GM21390 (cell line): ENCODE measurements around the gene PPFIBP1.
"Not testable (repeated sequence)": the region's sequence is repeated elsewhere in the genome, so short reads cannot be mapped to it uniquely, and the experiment has no call there.

Experiments used
- ATAC-seq: cut with Tn5 transposase; IDR thresholded peaks from one replicate; pipeline ENCODE4 v1.9.1; 2021; ENCODE audit not compliant: unreplicated experiment

Gene PPFIBP1

GRCh38 chr12:27541031-27541719 is 17.2 kb downstream of the PPFIBP1 start:
- no peak for ATAC-seq

- ATAC-seq = no peak
Observed at GRCh38 chr12:27542628-27543027, 18.6 kb downstream of the PPFIBP1 start.

DNA sequence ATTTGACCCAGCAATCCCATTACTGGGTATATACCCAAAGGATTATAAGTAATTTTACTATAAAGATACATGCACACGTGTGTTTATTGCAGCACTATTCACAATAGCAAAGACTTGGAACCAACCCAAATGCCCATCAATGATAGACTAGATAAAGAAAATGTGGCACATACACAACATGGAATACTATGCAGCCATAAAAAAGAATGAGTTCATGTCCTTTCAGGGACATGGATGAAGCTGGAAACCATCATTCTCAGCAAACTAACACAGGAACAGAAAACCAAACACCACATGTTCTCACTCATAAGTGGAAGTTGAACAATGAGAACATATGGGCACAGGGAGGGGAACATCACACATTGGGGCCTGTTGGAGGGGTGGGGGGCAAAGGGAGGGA is 20.9 kb downstream of the PPFIBP1 start:
- not testable (repeated sequence) for ATAC-seq

DNA sequence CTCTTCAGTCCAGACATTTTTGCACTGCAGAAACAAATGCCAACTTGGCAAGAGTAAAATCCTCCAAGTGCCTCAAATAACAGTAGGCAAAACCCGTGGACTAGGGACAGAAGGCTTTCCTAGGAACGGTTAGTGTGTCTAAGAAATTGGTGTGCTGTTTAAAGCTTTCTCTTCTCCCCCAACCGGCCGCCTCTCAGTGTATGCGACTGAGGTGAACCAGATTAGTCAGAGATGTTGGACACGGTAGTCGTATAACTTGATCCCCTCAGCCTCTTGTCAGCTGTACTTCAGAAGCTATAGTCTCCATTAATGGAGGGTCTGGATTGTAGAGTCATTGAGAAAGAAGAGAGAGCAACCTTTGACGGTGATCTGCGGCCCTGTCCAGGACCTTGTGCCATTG is 21.7 kb downstream of the PPFIBP1 start:
- no peak for ATAC-seq

DNA sequence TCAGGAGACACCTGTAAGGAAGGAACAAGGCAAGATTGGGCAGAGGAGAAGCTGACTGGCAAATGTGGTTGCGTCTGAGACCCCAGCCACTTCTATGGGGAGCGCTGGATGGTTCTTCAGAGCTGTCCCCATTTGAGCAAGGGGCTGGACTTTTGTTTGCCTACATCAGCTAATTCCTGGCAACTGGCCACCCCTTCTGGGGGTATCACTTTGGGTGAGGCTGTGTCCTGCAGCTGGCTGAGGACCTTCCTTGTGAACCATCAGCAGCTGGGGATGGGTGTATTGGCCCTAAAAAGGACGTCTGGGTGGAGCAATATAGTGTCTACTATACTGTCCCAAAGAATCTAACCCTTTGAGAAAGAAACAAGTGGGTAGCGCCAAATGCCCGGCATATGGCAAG is 23.6 kb downstream of the PPFIBP1 start:
- no peak for ATAC-seq

DNA sequence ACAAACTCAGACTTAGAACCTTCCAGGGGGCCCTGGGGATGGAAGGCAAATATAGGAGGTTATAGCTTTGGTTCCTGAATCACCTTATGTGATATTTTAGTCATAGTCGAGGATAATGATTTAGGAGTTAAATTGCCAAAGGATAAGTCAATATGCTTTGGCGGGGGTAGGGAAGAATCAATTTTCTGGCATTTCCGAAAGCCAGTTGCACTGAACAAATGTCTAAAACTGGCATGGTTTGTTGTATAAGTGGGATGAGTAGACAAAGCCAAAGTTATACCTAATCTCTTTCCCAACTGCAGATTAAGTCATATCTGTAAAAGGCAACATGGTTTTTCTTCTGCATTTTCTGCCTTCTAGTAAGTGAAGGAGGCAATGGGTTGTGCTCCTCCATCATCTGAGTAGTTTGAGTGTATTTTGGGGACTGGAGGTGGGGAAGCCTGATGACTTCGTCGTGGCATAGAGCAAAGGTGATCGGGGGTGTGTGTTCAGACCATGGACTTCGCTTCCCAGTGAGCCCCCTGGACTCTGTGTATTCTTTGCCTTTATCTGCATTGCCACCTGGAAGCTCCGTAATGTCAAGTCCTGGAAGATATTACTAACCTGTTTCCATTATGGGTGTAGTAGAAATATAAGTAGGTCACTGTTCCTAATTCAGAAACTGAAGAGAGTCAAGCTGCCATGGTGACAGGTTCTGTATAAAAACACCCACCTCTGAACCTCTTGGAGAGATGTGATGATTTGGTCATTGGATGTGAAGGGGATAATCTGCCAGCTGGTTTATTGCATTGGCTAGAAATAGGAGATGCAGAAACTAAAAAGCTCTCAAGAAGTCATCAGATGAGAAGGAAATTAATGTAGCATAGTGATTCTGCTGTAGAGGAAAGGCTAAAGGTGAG is 24.5 kb downstream of the PPFIBP1 start:
- ATAC-seq = no peak

DNA sequence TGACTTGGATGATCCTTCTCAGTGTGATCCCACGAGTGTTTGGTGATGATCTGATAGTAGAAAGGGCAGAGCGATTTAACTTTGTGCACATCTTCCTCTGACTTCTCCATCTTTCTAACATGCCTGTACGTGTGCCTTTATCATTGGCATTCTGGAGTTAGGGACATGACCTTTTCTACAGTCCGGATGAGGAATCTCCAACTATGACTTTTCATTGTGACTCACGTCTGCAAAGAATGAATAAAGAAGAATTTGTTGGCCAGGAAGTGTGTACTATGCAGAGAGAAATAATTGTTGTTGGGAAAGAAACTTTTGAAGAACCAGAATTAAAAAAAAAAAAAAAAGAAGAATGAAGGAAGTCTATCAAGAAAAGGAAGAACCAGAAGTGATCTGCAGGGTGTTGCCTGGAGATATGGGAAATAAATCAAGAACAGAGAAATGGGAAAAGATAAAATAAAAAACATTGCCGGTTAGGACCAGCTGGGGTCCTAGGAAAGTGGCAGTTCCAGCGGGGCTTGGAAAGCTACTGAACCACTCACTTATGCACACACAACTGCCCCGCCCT is 25.3 kb downstream of the PPFIBP1 start:
- no peak for ATAC-seq

DNA sequence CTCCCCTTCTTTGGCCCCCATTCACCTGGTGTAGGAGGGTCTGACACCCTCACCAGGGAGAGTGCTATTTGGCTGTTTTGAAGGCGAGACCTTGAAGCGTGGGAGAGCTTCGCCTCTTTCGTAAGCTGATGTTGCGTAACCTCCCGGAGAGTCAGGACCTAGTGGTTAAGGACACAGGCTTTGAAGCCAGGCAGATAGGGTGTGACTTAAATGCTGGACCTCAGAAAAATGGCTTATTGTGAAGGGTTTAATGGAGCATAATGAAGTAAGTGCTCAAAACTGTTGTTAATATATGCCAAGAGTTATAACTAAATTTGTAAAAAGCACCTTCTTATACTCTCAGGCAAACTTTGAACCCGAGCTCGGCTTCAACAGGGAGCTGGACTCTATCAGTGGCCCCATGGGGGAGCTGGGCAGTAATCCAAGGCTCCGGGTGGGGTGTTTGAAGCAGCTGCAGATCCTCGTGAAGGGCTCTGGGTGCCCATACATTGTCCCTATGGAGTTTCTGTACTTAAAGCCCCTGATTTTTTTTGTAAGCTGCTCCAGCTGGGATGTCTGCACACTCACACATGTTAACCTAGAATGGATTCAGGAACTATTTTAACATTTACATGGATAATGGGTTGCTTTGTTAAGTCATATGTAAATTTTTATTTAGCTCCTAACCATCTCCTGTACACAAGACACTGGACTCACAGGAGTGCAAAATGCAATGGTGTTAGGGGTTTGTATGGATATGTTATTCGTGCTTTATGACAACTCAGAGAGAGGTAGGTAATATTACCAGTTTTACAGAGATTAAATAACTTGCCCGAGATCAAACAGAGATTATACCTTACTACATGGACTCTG is 26.0 kb downstream of the PPFIBP1 start:
- ATAC-seq = no peak

- ATAC-seq = no peak
Observed at GRCh38 chr12:27550653-27550975, 26.6 kb downstream of the PPFIBP1 start.

DNA sequence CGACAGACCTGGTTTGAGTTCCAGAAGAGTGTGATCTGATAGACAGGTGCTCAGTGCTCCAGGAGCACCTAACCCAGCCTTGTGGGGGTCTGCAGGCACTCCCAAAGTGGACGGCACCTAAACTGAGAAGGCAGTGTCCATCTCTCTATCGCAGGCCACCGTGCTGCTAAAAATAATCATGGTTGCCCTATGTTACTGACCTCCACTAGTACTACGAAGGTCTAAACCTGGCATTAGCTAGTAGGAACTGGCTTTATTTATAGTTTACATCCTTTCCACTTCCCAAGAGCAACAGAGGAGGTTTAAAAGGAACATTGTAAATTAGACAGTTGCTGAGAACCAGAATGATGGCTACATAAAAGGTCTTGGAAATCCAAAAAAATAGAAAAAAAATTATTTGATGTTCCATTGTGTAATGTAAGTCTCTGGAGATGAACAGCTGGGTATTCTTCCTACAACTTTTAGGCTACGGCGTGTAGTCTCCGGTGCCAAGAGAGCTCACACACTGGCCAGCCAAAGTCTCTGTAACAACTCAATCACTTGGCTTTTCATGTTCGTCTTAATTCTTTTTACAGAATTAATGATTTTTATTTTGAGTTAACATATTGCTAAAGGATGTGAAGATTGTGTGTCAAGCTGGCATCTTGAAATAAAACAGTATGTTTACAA is 27.3 kb downstream of the PPFIBP1 start:
- no peak for ATAC-seq

- ATAC-seq = no peak
Observed at GRCh38 chr12:27552235-27552634, 28.2 kb downstream of the PPFIBP1 start.

DNA sequence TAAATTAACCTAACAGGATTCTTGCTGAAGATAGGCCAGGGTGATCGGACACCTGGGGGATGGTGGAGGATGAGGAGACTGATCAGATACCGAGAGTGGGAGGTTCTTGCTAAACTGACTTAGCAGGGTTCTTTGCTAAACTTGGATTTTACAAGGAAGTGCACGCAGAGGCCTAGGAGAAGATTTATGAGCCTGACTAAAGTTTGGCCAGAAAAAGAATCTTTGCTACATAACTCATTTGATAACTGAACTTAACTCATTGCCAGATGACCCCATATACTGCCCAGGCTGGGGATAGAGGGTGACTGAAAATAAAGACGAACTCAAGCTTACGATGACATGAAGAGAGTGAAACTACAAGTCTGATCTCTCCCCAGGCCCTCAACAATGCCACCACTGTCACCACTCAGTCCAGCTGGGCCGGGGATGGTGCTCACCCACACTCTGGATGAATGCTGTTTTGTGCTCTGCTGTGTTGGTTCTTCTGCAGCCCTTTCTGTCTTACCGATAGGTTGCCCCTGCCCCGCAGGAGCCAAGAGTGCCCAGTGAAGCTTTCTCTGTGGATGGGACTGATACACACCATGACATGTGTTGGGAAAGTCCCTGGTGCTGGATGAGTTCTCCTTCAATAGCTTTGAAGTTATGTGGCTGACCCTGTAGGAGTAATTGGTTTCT is 29.0 kb downstream of the PPFIBP1 start:
- ATAC-seq = no peak

DNA sequence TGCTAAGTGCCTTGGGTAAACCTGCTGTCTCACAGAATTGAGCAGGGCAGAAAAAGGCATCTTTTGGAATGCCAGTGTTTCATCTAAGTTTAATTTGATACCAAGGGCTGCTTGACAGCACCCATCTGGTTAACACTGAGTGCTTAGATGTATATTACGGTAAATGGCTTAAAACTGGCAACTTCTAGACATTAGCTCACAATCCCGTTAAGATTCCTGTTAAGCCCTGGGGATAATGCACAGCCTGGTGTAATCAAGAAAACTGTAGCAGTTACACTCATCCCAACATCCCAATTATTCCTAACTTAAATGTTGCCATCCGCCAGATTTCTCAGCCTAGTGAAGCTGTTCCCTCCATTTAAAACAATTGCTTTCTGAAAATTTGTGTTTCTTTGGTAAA is 29.9 kb downstream of the PPFIBP1 start:
- no peak for ATAC-seq

- ATAC-seq = no peak
Observed at GRCh38 chr12:27554421-27555186, 30.6 kb downstream of the PPFIBP1 start.

GRCh38 chr12:27555361-27555760 is 31.4 kb downstream of the PPFIBP1 start:
- no peak for ATAC-seq

GRCh38 chr12:27555925-27556778 is 32.1 kb downstream of the PPFIBP1 start:
- ATAC-seq = no peak

GRCh38 chr12:27560126-27560525 is 36.1 kb downstream of the PPFIBP1 start:
- ATAC-seq = no peak

- no peak for ATAC-seq
Observed at GRCh38 chr12:27561535-27562350, 37.7 kb downstream of the PPFIBP1 start.
